Measurements from ENCODE around the gene BMP6.

The BMP6 gene

DNA sequence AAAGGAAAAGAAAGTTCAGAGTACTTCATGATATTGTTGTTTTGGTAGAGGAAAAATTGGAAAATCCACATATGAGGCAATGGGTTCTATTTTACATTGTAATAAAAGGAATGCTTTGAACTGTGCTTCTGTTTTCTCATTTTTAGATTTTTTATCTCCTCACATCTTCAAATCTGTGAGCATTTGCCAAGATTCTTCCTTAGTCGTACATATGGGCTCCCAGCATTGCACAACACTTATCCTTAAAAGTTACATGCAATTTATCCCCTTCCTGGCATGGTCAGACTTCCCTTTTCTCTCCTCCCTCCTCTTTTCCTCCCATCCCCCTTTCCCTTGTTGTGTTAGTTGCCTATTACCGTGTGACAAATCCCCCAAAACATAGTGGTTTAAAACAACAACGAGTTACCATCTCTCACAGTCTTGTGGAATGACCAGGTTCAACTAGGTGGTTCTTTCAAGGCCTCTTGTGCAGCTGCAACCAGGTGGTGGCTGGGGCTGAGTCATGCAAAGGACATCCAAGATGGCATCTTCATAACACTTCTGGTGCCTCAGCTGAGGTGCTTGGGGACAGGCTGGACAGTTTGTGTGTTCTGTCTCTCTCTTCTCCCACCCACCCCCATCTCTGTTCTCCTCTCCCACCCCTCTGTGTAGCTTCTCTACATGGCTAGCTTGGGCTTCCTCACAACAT is 116.0 kb downstream of the BMP6 start:
- Histone ChIP-seq H3K4me3 (ENCODE audit: low read length) (no peak overlapping the region), H3K36me3 (ENCODE audit: insufficient read depth, low read length) (no peaks in the 10 kb centered on the region), H3K9me3 (ENCODE audit: low read length) (no peaks in the 10 kb centered on the region), H3K4me1 (ENCODE audit: insufficient read depth, low read length) (no peaks in the 10 kb centered on the region), H3K27me3 (ENCODE audit: insufficient read depth, low read length) (peaks cover 6% of the 10 kb centered on the region), H2AFZ (ENCODE audit: low read depth, low read length) (no peak overlapping the region)

DNA sequence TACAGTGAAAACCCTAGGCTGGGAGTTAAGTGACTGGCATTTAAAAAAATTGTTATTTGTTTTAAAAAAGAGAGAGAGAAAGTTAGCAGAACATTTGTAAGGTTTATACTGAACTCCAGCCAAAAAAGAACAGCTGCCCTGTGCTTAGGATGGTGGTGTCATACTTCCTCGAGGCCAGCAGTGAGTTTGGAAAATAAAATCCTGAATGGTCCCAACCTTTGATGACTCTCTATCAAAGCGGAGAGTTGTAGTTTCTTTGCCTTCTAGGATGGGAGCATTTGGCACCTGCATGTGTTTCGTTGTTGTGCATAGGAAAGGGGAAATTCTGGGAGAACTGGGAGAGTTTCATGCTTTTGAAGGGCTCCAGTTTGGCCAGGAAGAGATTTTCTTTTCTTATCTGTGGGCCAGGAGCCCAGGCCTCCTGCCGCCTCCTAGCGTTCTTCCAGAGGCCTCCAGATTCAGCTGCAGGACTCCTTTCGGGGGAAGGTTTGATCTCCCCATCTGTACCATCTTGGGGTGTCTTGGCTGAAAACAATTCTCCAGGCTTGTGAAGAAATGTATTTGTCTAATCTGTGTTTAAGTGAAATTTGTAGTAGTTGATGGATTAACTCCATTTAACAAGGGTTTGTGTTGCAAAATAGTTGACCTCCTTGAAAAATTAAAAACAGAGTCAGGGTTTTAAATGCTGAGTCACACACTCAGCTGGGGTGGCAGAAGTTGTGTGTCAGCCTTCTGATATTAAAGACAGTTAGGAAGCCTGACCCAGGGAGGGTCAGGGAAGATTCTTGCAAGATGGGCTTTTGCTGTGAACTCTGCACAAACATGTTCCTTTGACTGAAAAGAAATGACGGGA is 121.3 kb downstream of the BMP6 start:
- H3K27me3 ChIP-seq (ENCODE audit: insufficient read depth, low read length), result no peaks in the 10 kb centered on the region
- H3K4me3 ChIP-seq (ENCODE audit: low read length), result no peak overlapping the region
- H3K4me1 ChIP-seq (ENCODE audit: insufficient read depth, low read length), result no peaks in the 10 kb centered on the region
- no peaks in the 10 kb centered on the region for H3K36me3 ChIP-seq (ENCODE audit: insufficient read depth, low read length)
- H2AFZ ChIP-seq (ENCODE audit: low read depth, low read length), result no peak overlapping the region
- no peaks in the 10 kb centered on the region for H3K9me3 ChIP-seq (ENCODE audit: low read length)

DNA sequence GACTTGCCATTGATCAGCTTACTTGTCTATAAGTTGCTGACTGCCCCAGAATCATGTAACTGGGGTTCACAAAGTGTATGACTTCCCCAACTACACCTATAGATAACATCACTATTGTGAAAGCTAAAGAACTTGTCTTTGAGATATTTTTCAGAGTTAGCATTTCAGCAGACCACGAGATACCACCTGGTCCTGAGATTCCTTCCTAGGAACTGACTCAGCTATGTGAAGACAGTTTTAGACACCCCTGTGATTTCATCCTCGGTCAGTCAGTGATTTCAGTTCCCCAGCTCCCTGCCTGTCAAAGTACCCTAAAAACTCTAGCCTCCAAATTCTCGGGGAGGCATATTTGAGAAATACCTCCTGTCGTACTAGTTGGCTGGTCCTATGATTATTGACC is 122.3 kb downstream of the BMP6 start:
- no peaks in the 10 kb centered on the region for H3K4me1 ChIP-seq (ENCODE audit: insufficient read depth, low read length)
- H3K9me3 ChIP-seq (ENCODE audit: low read length), result no peaks in the 10 kb centered on the region
- no peaks in the 10 kb centered on the region for H3K36me3 ChIP-seq (ENCODE audit: insufficient read depth, low read length)
- no peak overlapping the region for H3K4me3 ChIP-seq (ENCODE audit: low read length)
- H3K27me3 ChIP-seq (ENCODE audit: insufficient read depth, low read length), result no peaks in the 10 kb centered on the region
- no peak overlapping the region for H2AFZ ChIP-seq (ENCODE audit: low read depth, low read length)

DNA sequence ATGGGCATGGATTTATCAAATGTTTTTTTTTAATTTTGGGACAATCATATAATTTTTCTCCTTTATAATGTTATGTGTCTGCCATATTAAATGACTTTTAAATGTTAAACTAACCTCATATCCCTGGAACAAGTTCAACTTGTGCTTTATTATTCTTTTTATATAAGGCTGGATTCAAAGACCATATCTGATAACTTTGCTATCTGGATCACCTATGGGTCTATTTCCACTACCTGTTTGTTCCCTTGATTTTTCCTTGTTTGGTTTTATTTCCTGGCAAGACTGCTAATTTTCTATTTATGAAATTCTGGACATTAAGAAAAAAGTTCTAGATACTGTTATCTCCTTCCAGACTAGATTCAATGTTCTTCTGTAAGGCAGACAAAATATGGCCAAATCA is 125.9 kb downstream of the BMP6 start:
- Histone ChIP-seq H3K27me3 (ENCODE audit: insufficient read depth, low read length) (no peaks in the 10 kb centered on the region), H3K4me3 (ENCODE audit: low read length) (no peak overlapping the region), H2AFZ (ENCODE audit: low read depth, low read length) (no peak overlapping the region), H3K4me1 (ENCODE audit: insufficient read depth, low read length) (no peaks in the 10 kb centered on the region), H3K9me3 (ENCODE audit: low read length) (no peaks in the 10 kb centered on the region), H3K36me3 (ENCODE audit: insufficient read depth, low read length) (no peaks in the 10 kb centered on the region)

DNA sequence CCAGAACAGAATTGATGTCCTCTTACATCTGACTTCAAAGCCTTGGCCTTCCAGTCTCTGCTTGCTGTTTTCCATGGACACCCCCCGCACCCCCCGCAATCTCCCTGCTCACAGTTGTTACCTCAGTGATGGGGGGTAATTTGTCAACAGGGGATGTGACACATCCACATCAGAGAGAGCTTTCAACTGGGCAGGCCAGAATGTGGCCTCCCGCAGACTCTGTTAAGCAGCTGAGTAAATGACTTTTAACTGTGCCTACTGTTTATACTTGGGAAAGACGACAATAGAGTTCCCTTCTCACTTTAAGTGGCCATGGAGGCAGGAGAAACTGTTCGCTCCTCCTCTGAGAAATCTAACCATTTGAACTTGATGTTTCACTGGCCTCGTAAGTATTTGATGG is 133.7 kb downstream of the BMP6 start:
- no peaks in the 10 kb centered on the region for H3K4me1 ChIP-seq (ENCODE audit: insufficient read depth, low read length)
- H3K36me3 ChIP-seq (ENCODE audit: insufficient read depth, low read length), result no peaks in the 10 kb centered on the region
- no peaks in the 10 kb centered on the region for H3K9me3 ChIP-seq (ENCODE audit: low read length)
- H3K4me3 ChIP-seq (ENCODE audit: low read length), result no peak overlapping the region
- H3K27me3 ChIP-seq (ENCODE audit: insufficient read depth, low read length), result no peaks in the 10 kb centered on the region
- H2AFZ ChIP-seq (ENCODE audit: low read depth, low read length), result no peak overlapping the region

DNA sequence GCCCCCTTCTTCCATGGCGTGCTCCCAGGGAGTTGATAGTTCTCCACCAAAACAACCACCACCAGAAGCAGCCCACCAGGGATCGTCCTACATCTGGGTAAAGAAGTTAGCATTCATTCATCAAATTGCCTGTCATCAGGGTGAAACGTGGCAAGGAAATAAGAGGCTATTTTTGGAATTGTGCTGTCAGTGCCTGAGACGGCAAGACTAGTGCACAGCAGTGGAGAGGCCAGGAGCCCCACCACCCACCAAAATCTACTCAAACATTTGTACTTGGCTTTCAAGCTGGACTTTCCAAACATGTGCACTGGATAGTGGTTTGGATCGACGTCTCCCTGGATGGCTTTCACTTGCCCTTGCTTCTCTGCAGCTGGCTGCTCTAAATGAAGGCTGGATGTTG is 139.9 kb downstream of the BMP6 start:
- Histone ChIP-seq H3K36me3 (ENCODE audit: insufficient read depth, low read length) (no peaks in the 10 kb centered on the region), H3K4me1 (ENCODE audit: insufficient read depth, low read length) (no peaks in the 10 kb centered on the region), H3K27me3 (ENCODE audit: insufficient read depth, low read length) (no peaks in the 10 kb centered on the region)

DNA sequence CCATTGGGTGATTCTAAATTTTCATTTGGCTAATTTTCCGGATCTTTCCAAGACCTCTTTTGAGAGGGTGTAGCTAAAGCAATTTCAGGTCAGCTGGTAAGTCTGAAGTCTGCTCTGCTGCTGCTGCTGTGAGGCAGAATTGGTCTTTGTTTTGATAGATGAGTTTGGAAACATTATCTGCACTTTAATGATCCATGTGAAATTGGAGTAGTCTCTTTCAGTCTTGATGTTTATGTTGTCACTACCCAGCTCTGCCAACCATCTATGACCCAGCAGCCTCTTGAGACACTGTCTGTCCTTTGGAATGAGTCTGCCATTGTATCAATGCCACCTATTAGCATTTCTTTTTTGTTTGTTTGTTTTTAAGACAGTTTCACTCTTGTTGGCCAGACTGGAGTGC is 140.6 kb downstream of the BMP6 start:
- H3K27me3 ChIP-seq (ENCODE audit: insufficient read depth, low read length), result no peaks in the 10 kb centered on the region
- H3K36me3 ChIP-seq (ENCODE audit: insufficient read depth, low read length), result no peaks in the 10 kb centered on the region
- no peak overlapping the region for H3K4me3 ChIP-seq (ENCODE audit: low read length)
- no peaks in the 10 kb centered on the region for H3K4me1 ChIP-seq (ENCODE audit: insufficient read depth, low read length)
- H3K9me3 ChIP-seq (ENCODE audit: low read length), result no peaks in the 10 kb centered on the region
- H2AFZ ChIP-seq (ENCODE audit: low read depth, low read length), result no peak overlapping the region

More for the DNA sequence above, 139.9 kb downstream of the BMP6 start:
- Histone ChIP-seq H2AFZ (ENCODE audit: low read depth, low read length) (no peak overlapping the region), H3K4me3 (ENCODE audit: low read length) (no peak overlapping the region), H3K9me3 (ENCODE audit: low read length) (no peaks in the 10 kb centered on the region)

DNA sequence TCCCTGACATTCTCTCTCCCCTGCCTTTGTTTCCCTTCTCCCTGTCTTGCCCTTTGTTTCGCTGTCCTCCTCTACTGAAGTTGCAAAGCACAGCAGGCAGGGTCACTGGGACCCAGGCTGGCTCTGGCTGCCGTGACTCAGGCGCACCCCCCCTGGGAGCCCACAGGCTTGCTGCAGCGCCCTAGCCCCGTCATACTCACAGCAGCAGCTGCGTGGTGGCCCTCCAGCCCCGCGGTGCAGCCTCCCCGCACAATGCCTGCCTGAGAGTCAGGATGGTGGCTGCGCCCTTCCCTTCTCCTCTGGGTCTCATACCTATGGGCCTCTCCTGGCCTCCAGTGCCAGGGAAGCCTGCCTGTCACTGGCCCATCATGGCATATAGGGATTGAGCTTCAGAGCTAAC is 143.0 kb downstream of the BMP6 start:
- Histone ChIP-seq H3K36me3 (ENCODE audit: insufficient read depth, low read length) (no peaks in the 10 kb centered on the region), H2AFZ (ENCODE audit: low read depth, low read length) (no peak overlapping the region), H3K4me1 (ENCODE audit: insufficient read depth, low read length) (no peaks in the 10 kb centered on the region), H3K27me3 (ENCODE audit: insufficient read depth, low read length) (no peaks in the 10 kb centered on the region), H3K4me3 (ENCODE audit: low read length) (no peak overlapping the region), H3K9me3 (ENCODE audit: low read length) (no peaks in the 10 kb centered on the region)

DNA sequence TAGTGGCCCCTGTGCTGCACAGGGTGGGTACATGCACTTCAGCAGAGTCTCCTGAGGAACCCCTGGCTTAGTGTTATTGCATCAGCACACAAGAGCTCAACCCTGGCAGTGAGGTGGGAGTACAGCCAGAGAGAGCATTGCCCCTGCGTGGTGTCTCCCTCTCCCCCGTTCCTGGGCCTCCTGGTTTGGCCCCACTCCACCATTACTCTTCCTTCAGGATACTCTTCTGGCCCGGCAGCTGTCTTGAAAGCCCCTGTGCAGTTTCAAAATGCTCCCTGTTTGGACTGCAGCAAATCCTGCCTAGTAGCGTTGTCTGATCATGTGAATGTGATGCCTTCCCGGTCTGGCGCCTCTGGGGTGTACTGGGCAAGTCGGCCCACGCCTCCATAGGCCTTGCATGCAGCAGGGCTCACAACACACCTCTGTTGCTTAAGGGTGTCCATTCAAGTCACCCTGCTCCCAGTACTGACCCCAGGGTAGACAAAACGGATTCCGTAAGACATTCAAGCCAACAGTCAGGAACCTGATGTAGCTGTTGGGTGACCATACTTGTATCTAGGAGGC is 152.6 kb downstream of the BMP6 start:
- Histone ChIP-seq H3K4me1 (ENCODE audit: insufficient read depth, low read length) (no peaks in the 10 kb centered on the region), H3K36me3 (ENCODE audit: insufficient read depth, low read length) (peaks cover 28% of the 10 kb centered on the region)

DNA sequence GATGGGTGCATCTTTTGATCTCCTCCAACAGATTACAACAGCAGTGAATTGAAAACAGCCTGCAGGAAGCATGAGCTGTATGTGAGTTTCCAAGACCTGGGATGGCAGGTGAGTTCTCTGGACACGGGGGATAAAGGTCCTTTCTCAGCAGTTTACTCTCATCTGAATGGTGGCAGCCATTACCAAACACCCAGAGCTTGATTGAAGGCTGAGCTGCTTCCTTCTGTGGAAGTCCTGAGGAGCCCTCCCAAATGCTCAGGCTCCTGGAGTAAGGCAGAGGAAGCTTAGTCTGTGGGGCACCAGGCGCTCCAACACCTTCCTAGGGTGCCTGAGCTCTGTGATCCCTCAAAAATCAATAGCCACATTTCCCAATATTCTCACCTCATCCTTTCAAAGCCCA is 153.1 kb downstream of the BMP6 start:
- H3K27me3 ChIP-seq (ENCODE audit: insufficient read depth, low read length), result no peaks in the 10 kb centered on the region
- H2AFZ ChIP-seq (ENCODE audit: low read depth, low read length), result no peak overlapping the region
- H3K9me3 ChIP-seq (ENCODE audit: low read length), result no peaks in the 10 kb centered on the region
- peaks cover 33% of the 10 kb centered on the region for H3K36me3 ChIP-seq (ENCODE audit: insufficient read depth, low read length)
- no peaks in the 10 kb centered on the region for H3K4me1 ChIP-seq (ENCODE audit: insufficient read depth, low read length)
- H3K4me3 ChIP-seq (ENCODE audit: low read length), result no peak overlapping the region

More for the DNA sequence above, 152.6 kb downstream of the BMP6 start:
- H2AFZ ChIP-seq (ENCODE audit: low read depth, low read length), result no peak overlapping the region
- H3K27me3 ChIP-seq (ENCODE audit: insufficient read depth, low read length), result no peaks in the 10 kb centered on the region
- H3K9me3 ChIP-seq (ENCODE audit: low read length), result no peaks in the 10 kb centered on the region
- no peak overlapping the region for H3K4me3 ChIP-seq (ENCODE audit: low read length)

DNA sequence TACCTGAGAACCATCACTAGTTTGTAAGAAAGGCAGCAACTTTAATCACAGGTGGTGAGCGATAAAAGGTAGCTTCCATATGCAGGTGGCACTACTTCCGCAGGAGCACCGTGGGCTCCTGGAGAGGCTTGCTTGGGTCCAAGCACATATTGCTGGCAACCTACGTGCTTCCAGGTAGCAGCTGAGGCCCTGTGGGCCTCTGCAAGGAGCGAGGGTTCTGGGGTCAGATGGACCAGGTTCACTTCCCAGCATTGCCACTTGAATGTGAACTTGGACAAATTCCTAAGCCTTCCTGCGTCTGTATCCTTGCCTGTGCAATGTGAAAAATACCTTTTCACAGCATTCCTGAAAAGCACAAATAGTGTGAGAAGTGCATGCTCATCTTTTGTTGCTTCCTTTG is 153.7 kb downstream of the BMP6 start:
- no peak overlapping the region for H3K4me3 ChIP-seq (ENCODE audit: low read length)
- no peaks in the 10 kb centered on the region for H3K27me3 ChIP-seq (ENCODE audit: insufficient read depth, low read length)
- no peaks in the 10 kb centered on the region for H3K4me1 ChIP-seq (ENCODE audit: insufficient read depth, low read length)
- H2AFZ ChIP-seq (ENCODE audit: low read depth, low read length), result no peak overlapping the region
- H3K36me3 ChIP-seq (ENCODE audit: insufficient read depth, low read length), result peaks cover 39% of the 10 kb centered on the region
- H3K9me3 ChIP-seq (ENCODE audit: low read length), result no peaks in the 10 kb centered on the region

DNA sequence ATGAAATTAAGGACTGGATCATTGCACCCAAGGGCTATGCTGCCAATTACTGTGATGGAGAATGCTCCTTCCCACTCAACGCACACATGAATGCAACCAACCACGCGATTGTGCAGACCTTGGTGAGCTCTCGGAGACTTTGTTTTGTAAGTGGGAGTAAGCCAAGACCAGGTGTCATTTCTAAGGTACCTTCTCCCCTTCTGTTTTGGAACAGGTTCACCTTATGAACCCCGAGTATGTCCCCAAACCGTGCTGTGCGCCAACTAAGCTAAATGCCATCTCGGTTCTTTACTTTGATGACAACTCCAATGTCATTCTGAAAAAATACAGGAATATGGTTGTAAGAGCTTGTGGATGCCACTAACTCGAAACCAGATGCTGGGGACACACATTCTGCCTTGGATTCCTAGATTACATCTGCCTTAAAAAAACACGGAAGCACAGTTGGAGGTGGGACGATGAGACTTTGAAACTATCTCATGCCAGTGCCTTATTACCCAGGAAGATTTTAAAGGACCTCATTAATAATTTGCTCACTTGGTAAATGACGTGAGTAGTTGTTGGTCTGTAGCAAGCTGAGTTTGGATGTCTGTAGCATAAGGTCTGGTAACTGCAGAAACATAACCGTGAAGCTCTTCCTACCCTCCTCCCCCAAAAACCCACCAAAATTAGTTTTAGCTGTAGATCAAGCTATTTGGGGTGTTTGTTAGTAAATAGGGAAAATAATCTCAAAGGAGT is 154.2 kb downstream of the BMP6 start:
- Histone ChIP-seq H3K36me3 (ENCODE audit: insufficient read depth, low read length) (peaks cover 44% of the 10 kb centered on the region), H3K4me1 (ENCODE audit: insufficient read depth, low read length) (no peaks in the 10 kb centered on the region), H3K4me3 (ENCODE audit: low read length) (no peak overlapping the region), H3K27me3 (ENCODE audit: insufficient read depth, low read length) (no peaks in the 10 kb centered on the region), H3K9me3 (ENCODE audit: low read length) (no peaks in the 10 kb centered on the region), H2AFZ (ENCODE audit: low read depth, low read length) (no peak overlapping the region)

DNA sequence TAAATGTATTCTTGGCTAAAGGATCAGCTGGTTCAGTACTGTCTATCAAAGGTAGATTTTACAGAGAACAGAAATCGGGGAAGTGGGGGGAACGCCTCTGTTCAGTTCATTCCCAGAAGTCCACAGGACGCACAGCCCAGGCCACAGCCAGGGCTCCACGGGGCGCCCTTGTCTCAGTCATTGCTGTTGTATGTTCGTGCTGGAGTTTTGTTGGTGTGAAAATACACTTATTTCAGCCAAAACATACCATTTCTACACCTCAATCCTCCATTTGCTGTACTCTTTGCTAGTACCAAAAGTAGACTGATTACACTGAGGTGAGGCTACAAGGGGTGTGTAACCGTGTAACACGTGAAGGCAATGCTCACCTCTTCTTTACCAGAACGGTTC is 154.8 kb downstream of the BMP6 start:
- Histone ChIP-seq H3K9me3 (ENCODE audit: low read length) (no peaks in the 10 kb centered on the region), H2AFZ (ENCODE audit: low read depth, low read length) (no peak overlapping the region), H3K4me1 (ENCODE audit: insufficient read depth, low read length) (no peaks in the 10 kb centered on the region), H3K27me3 (ENCODE audit: insufficient read depth, low read length) (no peaks in the 10 kb centered on the region), H3K36me3 (ENCODE audit: insufficient read depth, low read length) (peaks cover 49% of the 10 kb centered on the region), H3K4me3 (ENCODE audit: low read length) (no peak overlapping the region)

Measured in neuron (in vitro differentiated cells).